HG02623 (cell line): ENCODE data around the gene CPE.

Experiments used
- ATAC-seq: cut with Tn5 transposase; IDR thresholded peaks from one replicate; pipeline ENCODE4 v1.9.1; 2021; ENCODE audit warnings: moderate library complexity; ENCODE audit not compliant: unreplicated experiment

The CPE gene

GRCh38 chr4:165506849-165507248 is 128.0 kb downstream of the CPE start:
- no peak for ATAC-seq

GRCh38 chr4:165507381-165507780 is 128.6 kb downstream of the CPE start:
- ATAC-seq: no peak

DNA sequence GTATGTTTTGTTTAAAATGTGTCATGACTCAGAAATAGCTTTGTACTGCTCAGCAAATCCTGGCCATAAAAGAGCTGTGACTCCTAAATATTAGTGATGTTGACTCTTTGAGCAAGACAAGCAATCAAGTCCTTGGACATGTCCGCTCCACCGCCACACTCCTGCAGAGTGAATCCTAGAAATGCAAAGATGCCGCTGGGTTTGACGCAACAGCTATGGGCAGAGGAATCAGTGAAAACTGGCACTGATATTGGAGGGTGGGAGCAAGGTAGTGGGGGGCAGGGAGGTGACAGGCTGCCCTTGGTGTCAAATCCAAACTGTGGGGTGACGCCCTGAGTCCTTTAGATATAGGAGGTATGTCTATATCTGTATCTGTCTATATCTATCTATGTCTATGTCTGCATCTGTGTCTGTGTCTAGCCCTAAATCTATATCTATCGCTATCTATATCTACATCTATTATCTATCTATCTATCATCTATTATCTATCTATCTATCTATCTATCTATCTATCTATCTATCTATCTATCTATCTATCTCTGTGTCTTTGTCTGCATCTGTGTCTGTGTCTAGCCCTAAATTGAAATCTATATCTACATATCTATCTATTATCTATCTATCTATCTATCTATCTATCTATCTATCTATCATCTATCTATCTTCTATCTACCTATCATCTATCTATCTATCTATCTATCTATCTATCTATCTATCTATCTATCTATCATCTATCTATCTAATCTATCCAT is 129.7 kb downstream of the CPE start:
- ATAC-seq: no peak

- ATAC-seq: no peak
Observed at GRCh38 chr4:165512424-165512823, 133.6 kb downstream of the CPE start.

GRCh38 chr4:165514739-165515138 is 135.9 kb downstream of the CPE start:
- no peak for ATAC-seq

DNA sequence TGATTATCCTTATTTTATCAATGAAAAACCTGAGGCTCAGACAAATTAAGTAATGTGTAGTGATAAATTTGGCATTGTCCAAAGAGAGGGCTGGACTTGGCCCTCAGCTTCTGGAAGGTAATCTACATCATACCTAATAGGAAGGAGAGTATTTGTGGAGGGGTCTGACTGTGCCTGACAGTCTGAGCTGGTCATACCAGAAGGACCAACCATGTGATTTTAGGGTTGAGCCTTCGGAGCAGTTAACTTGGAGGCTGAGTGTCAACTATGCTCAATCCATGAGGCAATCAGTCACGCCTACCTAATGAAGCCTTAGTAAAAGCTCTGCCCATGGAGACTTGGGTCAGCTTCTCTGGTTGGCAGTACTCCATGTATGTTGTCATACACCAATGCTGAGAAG is 136.4 kb downstream of the CPE start:
- ATAC-seq: no peak

DNA sequence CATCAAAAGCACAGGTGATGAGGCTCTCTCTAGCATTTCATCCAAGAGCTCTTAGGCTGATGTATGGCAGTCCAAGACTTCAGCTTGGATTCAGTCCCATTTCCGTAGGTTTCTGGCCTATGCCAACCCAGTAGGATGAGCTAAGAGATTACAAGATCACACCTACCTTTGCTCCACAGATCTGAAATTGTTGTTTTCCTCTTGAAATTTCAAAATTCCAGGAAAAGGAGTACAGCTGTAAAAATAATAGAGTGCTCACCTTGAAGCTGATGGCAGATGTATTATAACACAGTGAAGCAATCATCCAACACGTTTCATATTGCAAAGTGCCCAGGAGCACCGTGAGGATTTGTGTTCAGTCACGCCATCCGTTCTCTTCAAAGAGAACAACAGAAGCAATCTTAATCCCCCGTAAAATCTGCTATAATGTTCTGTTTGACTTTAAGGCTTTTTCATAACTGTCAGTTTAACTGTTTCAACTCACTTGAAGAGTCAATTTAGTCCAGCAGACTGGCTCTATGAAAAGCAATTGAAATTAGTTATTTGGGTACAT is 137.5 kb downstream of the CPE start:
- ATAC-seq: no peak

DNA sequence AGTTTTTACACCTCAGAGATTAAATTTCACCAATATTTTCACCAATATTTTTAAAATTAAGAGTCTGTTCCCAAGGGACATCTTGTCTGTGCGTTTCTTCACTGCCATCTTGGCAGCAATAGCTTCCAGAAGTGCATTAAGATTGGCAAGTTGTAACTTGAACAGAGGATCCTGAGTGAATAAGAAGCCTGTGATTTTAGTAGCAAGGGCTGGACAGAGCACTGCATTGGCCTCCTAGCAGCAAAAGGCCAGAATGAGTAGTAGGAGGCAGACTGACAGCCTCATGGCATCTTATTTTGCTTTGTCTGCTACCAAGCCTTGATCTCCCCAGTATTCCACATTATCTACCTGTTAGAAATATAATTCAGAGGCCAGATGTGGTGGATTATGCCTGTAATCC is 138.4 kb downstream of the CPE start:
- no peak for ATAC-seq

- ATAC-seq: no peak
Observed at GRCh38 chr4:165518024-165518616, 139.3 kb downstream of the CPE start.

DNA sequence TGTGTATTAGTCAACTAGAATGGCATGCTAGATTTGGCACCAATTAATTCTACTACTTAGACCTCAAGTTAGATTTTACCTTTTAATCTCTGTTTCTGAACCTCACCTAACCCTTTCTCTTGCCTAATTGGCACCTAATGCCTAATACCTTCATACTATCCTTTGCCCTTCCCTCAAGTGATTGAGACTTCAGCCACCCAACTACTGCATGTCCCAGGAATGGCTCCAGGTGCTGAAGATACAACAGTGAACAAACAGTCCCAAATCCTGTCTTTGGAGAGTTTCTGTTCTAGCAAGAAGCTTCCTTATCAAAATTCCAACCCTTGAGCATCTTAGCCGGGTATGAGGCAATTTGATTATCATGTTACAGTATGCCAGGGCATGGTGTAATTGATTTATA is 139.9 kb downstream of the CPE start:
- no peak for ATAC-seq

GRCh38 chr4:165519591-165519990 is 140.8 kb downstream of the CPE start:
- ATAC-seq: no peak

- ATAC-seq: no peak
Observed at GRCh38 chr4:165520086-165520485, 141.3 kb downstream of the CPE start.

DNA sequence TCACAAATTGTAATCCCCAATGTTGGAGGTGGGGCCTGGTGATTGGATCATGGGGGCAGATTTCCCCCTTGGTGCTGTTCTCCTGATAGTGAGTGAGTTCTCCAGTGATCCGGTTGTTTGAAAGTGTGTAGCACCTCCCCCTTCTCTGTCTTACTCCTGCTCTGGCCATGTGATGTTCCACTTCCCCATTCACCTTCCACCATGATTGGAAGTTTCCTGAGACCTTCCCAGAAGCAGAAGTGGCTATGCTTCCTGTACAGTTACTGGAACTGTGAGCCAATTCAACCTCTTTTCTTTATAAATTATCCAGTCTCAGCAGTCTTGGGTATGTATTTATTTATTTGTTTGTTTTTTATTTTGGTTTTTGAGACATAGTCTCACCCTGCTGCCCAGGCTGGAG is 143.2 kb downstream of the CPE start:
- no peak for ATAC-seq

DNA sequence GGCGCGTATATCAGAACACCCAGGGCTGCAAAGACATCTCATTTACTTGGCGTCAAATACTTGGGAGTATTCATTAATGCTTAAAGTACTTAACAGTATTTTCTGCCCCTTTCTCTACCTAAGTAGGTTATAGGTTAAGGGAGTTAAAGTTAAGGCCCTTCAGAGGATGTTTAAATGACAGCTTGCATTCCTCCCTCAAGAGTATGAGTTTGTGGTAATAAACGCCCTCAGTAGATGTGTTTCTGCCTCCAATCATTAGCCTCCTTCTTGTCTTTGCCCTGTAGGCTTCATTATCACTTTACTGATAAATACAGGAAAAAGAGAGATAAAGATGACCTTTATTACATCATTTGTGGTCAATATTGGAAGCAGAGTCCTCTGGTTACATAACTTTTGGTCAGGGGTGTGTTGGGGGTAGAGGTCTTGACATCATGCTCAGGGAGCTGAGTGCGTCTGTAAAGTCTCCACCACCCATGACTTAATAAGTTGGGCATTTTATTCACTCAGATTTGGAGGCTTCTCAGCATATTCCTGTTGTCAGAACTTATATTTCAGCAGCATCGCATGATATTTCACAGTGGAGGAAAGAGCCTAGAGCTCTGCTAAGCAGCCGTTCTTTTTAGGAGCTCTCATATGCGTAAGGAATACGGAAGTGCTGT is 145.9 kb downstream of the CPE start:
- no peak for ATAC-seq

DNA sequence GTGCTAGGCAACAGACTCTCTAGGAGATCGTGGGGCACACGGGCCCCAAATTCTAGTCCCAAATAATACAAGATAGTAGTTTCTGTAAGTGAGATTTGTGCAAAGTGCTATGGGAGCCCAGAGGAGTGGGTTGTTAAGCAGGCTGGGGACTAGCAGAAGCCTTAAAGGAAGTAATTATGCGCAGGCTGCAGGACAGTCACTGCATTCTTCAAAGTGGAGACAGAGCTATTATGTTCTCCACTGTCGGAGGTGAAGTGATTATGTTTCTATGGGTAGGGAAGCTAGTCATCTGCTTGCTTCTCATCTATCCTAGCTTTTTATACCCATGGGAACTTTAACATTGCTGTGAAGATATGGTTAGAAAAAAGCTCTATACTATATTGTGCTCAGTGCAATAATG is 154.2 kb downstream of the CPE start:
- no peak for ATAC-seq

GRCh38 chr4:165537028-165537648 is 158.3 kb downstream of the CPE start:
- peak; percentile 43 for ATAC-seq

- ATAC-seq: no peak
Observed at GRCh38 chr4:165539801-165540200, 161.0 kb downstream of the CPE start.

DNA sequence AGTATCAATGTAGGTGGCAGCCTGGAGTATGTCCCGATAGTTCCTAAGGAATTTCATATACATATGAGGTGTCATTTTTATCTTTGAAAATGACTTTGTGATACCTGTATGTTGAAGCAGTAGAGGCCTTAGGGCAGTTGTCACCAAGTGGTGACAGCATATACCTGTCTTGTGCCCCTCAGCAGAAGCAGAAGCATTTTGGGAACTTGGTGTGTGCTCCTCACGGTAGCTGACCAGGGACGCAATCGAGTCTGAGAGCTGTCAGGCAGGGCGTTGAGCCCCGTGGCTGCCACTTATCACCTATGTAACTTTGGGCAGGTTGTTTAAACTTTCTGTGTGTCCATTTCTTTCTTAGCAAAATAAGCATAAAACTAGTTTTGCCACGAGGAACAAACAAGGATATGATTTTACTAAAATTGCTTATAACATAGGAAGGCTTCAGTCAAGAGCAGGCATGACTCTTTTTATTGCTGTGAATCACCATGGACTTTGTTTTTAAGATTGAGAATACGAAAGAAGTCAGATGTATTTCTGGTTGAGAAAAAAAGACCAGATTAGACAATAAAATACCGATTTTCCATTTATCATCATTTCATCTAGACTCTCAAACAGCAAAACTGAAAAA is 161.5 kb downstream of the CPE start:
- ATAC-seq: no peak

DNA sequence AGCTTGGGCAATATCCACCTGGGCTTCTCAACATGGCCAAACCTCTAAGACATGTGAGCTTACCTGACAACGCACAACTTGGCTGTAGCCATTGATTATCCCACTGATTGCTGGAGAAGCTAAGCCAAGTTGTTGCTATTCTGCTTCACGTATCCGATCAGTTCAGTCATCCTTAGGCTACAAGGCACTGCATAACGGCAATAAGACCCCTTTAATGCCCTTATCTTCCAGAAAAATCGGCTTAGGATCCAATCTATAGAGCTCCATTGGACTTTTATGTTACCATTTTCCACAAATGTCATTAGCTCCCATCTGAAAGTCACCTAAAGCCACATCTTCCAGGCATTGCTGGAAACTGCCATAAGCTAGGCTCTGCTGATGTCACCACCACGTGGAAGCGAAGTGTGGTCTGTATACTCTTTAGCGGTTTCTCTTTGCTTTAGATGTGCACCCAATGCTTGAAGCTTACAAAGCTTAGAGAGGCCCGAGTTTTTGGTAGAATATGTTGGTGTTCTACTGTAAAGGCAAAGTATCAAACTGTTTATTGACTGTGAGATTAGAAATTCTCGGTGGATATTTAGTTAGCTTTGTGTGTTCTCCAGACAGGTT is 163.1 kb downstream of the CPE start:
- ATAC-seq: no peak

DNA sequence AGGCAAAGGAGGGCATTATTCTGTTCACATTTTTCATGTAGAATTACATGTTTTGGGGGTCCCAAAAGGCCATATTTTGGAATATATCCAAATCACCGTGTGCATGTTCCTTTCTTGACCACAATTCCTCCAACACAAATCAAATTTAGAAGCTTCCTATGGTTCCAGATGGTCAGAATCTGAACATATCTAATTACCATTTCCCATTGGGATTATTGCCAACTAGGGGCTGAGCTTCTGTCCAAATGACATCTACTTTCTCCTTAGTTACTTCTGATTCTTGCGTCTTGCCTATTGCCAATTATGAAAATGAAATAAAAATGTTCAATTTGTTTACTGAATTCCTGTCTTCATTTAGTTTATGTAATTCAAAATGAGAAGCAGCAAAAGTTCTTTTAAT is 163.7 kb downstream of the CPE start:
- ATAC-seq: no peak
